NCI-H1417 (cell line): ENCODE results near the gene SLC29A4.
"Not testable (repeated sequence)": the region's sequence is repeated elsewhere in the genome, so short reads cannot be mapped to it uniquely, and the experiment has no call there.

Experiments used
- DNase-seq, 3 experiments: peaks; one replicate each; lab custom pipeline; 2025; lab: John Stamatoyannopoulos, UW

The SLC29A4 gene

GRCh38 chr7:5274985-5275431, 7.7 kb upstream of the SLC29A4 start:
- DNase-seq: not testable (repeated sequence)

DNA sequence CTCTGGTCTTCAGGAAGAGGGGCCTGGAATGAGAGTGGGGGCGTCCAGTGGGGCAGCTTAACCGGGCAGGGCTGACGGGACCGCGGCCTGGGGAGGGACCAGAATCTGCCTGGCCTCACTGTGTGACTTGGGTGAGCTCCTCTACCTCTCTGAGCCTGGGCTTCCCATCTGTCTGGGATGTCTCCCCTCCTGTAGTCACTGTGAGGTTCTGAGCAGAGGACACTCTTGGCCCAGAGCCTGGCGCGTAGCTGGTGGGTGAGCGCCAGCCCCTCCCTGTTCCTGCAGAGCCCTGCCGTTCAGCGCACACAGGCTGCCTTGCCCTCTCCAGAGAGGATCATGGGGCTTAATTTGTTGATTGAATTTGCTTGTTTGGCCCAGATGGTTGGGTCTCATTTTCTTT, 7.2 kb upstream of the SLC29A4 start:
- DNase-seq: not testable (repeated sequence)

GRCh38 chr7:5276123-5276522, 6.6 kb upstream of the SLC29A4 start:
- DNase-seq: not testable (repeated sequence)

DNA sequence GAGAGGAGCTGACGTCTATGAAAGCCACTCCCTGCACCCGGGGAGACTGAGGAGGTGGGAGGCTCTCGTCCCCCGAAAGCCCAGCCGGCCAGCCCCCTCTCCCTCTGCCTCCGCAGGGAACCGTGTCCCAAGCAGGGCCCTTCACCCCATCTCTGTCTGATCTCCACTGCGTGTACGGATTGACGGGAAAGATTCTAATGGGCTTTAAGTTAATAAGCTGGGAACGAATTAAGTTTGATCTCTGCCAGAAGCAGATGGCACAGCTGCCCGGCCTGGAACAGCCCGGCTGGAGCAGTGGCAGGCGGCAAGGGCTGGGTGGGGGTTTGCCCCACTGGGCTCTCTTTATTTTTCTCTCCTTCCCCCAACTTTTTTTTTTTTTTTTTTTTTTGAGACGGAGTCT, 6.1 kb upstream of the SLC29A4 start:
- DNase-seq: no peak

DNA sequence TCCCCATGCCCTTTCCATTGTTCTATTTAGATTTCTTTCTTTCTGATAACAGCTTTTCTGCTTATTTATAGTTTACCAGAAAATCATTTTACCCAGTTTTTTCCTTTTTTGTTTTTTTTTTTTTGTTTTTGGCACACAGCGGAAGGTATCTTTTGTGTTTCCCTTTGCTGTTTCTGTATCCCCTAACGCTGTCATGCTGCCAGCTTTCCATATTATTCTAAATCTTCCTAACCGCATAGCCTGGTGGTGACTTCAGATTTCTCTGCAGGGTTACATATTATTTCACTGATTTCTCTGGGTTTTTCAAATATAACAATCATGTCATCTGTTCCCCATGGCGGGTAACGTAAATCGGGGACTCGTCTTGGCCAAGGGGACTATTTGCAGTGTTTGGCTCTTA, 4.0 kb upstream of the SLC29A4 start:
- no peak for DNase-seq

DNA sequence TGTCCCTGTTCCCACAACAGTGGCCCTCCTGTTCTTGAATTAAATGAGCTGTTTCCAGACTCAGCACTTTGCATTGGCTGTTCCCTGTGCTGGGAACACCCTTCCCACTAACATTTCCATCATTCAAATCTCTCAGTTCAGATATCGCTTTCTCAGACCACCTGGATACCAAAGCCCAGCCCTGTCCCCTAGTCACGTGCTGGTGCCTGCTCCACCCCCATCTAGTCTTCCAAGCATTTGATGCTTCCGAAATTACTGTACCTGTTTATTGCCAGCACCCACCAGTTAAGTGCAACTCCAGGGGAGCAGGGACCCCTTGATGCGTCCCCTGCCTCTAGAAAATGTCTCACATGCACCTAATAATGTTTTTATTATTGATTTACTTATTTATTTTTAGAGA, 3.0 kb upstream of the SLC29A4 start:
- no peak for DNase-seq

DNA sequence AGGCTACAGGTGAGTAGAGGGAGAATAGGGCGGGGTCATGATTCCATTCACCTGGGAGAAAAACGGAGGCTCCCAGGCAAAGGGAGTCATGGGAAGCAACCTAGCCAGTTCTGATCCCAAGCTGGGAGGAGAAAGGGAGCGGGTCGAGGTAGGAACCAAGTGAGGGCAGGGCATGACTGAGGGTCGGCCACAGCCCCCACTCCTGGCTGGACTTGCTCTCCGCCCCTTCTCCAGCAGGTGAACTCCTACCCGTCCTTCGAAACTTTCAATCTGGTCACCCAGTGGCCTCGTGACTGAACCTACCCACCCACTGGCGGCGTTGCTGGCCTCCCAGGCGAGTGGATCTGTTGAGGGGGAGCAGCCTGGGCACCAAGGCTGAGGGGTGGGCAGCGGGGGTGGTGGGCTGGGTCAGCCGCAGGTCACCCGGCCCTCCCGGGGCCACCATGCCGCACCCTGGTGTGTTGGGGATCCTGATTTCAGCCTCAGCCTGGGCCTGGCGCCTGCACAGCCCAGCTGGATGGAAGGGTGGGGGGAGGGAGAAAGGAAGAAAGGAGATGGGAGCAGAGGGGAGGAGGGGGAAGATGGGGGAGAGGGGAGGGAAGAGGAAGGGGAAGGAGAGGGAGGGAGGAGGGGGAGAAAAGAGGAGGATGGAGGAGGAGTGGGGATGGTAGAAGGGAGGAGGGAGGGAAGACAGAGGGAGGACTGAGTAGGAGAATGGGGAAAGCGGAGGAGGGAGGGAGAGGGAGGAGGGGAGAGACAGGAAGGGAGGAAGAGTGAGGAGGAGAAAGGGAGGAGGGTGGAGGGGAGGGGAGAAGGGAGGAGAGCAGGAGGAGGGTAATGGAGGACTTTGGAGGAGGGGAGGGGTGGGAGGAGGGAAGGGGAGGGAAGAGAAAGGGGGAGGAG, 894 bp upstream of the SLC29A4 start:
- DNase-seq: not testable (repeated sequence)

GRCh38 chr7:5283421-5284303, 919 bp downstream of the SLC29A4 start:
- DNase-seq: peak in 2 of 3 experiments; percentile 43 to 46

- DNase-seq: peak; percentile 79 to 89 (median 80)
Measured at GRCh38 chr7:5284304-5285281, 1.9 kb downstream of the SLC29A4 start.

DNA sequence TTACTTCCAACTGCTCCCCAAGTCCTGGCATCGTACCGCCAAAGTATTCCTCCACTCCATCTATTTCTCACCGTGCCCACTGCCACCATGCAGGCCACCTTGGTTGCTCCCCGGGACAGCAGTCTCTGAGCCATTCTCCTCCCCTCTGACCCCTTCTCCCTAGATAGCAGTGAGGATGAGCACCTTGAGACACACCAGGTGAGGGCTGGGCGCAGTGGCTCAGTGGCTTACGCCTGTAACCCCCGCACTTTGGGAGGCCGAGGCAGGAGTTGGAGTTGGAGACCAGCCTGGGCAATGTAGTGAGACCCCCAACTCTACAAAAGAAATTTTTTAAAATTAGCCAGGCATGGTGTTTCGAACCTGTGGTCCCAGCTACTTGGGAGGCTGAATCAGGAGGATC, 4.2 kb downstream of the SLC29A4 start:
- DNase-seq: no peak

- not testable (repeated sequence) for DNase-seq
Measured at GRCh38 chr7:5287373-5287772, 4.6 kb downstream of the SLC29A4 start.

DNA sequence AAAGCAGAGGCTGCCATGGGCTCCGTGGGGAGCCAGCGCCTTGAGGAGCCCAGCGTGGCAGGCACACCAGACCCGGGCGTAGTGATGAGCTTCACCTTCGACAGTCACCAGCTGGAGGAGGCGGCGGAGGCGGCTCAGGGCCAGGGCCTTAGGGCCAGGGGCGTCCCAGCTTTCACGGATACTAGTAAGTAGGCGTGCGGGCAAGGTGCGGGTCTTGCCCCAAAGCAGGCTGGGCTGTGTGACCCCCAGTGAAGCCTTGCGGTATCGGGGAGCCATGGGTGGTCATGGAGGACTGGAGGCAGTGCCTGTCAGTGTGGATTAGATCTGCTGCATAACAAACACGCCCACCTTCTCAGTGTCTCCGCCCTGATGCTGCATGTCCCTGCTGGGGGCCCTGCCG, 5.1 kb downstream of the SLC29A4 start:
- no peak for DNase-seq

DNA sequence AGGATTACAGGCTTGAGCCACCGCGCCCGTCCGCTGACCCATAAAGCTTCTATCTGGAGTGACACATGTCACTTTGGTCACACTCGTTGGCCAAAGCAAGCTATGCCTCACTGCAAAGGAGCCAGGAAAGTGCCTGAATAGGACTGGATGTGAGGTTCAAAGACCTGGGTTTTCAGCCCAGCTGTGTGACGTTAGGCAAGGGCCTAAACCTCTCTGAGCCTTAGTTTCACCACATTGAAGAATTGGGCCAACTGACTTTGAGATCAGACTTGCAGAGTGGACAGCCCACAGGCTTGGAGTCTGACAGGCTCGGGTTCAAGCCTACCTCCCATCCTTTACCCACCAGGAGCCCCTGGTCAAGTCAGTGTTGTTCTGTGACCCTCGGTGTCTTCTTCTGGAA, 5.8 kb downstream of the SLC29A4 start:
- not testable (repeated sequence) for DNase-seq

DNA sequence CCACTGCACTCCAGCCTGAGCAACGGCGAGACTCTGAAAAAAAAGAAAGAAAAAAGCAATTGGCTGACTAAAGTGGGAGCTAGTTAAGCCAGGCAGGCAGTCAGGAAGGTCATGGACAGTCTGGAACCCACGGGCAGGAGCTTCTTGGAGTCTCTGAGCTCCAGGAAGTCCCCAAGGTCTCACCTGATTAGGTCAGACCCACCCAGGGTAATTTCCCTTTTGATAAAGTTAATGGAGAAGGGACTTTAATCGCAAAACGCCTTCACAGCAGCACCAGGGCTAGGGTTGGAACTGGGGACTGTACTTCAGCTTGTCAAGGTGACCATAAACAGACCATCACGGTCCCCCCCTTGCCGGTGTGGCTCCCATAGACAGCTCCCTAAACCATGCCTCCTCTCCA, 6.6 kb downstream of the SLC29A4 start:
- no peak for DNase-seq

DNA sequence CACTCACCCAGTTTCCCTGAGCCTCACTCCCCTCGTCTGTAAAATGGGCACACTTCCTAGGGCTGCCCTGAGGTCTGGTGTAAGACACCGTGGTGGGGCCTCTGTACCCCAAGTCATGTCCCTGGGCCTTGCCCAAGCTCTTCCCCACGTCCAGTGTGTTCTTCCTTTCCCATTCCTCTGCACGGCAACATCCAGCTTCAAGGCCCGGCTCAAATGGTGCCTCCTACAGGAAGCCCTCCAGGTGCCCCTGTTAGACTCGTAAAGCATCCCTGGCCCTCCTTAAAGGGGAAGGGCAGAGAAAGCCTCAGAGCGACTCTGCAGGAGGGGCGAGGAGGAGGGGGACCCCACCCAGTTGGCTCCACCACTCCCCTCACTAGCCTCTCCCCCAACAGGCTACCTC, 8.6 kb downstream of the SLC29A4 start:
- DNase-seq: no peak

DNA sequence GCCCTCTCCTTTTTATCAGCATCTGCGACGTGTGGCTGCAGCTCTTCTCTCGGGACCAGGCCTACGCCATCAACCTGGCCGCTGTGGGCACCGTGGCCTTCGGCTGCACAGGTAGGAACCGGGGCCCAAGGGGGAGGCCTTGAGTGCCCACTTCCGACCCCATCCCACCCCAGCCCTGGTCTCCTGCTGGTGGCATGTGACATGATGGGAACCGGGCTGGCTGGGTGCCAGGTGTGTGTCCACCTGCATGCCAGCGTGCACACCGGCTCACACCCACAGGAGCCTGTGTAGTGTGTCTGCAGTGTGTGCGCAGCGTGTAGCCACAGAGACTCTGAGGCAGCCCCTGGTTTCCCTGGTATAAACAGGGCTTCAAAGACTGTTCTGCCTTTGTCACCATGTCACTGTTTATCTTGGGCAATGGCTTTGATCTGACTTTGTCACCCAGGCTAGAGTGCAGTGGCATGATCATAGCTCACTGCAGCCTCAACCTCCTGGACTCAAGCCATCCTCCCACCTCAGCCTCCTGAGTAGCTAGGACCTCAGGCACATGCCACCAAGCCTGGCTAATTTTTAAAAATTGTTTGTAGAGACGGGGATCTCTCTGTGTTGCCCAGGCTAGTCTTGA, 9.1 kb downstream of the SLC29A4 start:
- not testable (repeated sequence) for DNase-seq

DNA sequence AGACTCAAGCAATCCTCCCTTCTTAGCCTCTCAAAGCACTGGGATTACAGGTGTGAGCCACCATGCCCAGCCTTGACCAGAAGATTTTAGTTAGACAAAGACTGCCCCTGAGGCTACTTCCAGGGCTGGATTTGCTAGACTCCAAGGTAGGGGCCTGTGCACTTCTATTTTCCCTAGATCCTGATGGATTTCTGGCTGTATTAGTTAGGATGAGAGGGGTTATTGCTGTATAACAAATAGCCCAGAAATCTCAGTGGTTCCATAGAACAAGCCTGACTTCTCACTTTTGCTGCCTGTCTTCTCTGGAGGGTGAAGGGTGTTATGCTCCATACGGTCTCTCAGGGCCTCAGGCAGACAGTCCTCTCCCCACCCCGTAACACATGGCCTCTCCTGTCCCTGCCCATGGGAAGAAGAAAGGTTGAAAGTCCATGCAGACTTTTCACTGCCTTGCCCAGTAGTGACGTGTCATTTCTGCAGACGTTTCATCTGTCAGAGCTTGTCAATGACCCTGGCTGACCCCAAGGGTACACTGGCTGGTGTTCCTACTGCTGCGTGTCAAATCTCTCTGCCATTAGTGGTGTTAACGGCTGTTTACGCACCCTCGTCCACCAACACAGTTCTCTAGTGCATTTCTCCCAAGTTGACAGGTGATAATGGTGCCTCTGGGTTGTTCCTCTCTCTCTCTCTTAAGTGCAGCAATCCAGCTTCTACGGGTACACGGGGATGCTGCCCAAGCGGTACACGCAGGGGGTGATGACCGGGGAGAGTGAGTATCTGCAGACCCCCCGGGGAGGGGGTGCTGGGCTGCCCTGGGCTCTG, 11.6 kb downstream of the SLC29A4 start:
- DNase-seq: no peak

DNA sequence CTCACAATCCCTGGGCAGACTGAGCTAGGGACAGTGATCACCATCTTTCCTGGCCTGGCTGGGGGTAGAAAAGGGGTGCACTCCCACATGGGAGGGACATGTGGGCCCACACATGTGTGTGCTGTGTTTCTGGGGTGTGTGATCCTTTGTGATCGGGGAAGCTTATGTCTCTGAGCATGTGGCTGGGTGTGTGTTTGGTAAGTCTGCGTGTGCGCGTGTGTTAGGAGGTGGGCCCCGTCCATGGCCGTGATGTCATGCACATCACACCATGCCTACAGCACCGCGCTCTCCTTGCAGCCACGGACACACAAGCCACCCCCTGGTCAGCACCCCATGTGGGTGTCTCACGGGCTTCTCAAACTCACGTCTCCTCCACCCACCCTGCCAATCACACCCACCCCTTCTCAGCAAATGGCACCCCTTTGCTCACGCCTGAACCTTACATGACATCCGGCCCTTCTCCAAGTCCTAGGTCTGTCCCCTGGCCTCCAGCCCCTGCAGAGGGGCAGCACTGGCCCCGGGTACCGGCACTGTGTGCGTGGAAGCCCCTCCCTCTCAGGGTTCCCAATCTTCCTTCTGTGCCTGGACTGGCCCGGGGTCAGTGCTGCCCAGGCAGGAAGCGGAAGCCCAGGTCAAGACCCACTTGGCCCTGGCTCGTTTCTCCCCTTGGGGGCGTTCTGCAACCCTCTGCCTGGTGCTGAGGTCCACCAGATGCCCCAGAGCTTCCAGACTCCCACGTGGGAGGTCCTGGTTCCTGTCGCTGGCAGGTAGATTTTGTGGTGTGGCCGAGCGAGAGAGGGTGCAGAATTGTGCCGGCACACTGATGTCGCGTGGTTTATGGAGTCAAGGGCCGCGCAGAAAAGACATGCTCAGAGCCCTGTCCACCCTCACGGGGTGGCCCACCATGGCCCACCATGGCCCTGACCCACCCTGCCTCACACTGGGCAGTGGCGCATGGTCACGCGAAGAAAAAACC, 12.6 kb downstream of the SLC29A4 start:
- no peak for DNase-seq

- DNase-seq: no peak
Measured at GRCh38 chr7:5296015-5296610, 13.4 kb downstream of the SLC29A4 start.
